Fibroblast of skin of left biceps (primary cell): Measurements from ENCODE around the gene CAMSAP3.

ENCODE experiments used
- DNase-seq, 2 experiments: peaks; one replicate each; pipeline ENCODE4 v3.0.0-alpha.2; 2013; ENCODE audit warnings: low read depth in 2 of 2

CAMSAP3 gene

DNA sequence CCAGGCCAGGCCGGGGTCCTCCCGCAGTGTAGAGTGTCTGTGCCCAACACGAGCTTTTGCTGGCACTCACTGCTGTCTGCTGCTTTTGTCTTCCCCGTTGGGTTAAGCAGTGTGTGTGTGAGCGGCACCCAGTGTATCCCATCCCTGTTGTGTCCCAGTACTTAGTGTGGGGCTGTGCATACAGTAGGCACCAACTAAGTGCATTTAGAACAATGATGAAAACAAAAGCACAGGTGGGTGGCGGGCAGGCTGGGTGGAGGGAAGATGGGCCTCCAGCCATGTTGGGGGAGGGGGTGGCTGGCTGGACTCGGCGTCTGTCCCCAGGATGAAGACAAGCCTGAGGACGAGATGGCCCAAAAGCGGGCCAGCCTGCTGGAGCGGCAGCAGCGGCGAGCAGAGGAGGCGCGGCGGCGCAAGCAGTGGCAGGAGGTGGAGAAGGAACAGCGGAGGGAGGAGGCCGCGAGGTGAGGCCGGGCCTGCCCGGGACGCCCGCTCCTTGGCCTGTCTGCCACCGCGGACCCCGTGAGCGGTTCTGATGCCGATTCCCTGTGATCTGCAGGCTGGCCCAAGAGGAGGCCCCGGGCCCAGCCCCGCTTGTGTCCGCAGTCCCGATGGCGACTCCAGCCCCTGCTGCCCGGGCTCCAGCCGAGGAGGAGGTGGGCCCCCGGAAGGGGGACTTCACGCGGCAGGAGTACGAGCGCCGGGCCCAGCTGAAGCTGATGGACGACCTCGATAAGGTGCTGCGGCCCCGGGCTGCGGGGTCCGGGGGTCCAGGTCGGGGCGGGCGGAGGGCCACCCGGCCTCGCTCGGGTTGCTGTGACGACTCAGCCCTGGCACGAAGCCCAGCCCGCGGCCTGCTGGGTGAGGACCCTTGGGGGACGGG lies 19.4 kb downstream of the CAMSAP3 start:
- DNase-seq = no peak

DNA sequence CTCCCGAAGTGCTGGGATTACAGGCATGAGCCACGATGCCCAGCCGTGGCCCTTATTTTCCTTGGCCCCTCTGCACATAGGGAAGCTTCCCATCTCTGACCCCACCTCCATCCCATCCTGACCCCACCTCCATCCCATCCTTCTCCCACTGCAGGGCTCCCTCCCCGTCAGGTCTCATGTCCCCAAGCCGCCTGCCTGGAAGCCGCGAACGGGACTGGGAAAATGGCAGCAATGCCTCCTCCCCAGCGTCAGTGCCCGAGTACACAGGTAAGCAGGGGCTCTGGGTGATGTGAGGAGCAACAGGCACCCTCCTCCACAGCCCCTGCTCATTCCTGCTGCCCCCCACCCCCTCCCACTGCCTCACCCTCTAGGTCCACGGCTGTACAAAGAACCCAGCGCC lies 21.5 kb downstream of the CAMSAP3 start:
- DNase-seq = no peak

DNA sequence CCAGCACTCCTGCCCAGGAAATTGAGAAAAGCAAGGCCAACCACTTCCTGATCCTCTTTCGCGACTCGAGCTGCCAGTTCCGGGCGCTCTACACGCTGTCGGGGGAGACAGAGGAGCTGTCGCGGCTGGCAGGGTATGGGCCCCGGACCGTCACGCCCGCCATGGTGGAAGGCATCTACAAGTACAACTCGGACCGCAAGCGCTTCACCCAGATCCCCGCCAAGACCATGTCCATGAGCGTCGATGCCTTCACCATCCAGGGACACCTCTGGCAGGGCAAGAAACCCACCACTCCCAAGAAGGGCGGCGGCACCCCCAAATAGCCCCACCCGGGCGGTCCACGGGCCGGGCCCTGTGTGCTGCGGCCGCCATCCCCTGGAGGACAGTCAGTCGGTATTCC lies 22.1 kb downstream of the CAMSAP3 start:
- no peak for DNase-seq

DNA sequence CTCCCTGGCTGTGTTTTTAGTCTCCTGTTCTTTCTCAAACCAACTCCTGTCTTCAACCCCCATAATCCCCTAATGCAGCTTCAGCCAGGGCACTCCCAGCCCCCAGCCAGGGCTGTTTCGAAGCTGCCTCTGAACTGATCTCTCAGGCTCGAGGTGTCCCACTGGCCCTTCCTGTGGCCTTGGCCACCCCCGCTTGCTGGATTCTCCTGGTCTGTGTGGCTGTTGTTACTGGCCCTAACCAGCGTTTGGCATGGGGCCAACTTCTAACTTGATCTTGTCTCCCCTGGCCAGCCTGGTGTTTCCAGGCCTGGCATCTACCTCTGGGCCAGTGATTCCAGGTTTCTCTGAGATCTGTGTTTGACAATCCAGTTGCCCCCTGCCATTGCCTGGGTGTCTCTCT lies 22.7 kb downstream of the CAMSAP3 start:
- no peak for DNase-seq

DNA sequence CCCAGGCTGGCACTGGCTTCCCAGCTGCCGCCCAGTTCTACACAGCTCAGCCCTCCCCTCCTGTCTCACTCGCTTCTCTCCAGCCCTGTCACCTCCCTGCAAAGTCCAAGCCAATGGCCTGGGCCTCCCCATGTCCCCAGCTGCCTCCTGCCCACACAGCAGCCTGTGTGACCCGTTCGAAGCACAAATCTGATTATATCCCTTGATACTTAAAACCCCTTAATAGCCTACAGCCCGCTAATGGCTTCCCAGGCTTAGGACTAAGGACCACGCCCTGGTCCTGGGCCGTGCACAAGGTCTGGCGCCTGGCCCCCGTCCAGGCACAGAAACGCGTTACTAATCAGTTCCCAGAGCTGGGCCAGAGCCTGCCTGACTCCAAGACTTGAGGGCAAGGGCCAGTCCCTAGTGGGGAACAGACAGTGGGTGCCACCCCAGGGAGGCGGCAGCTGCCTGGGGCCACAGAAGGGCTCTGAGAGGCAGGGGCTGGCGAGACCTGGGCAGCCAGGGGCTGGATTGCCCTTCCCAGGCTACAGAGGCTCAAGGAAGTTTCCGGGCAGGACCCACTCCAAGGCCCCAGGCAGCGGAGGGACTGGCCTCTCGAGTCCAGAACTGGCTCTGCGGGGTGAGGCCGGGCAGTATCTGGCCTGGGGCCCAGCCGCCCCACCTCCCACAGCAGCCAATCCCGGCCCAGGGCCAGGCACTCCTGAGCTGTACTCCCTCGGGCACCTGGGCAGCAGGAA lies 23.3 kb downstream of the CAMSAP3 start:
- DNase-seq = no peak

DNA sequence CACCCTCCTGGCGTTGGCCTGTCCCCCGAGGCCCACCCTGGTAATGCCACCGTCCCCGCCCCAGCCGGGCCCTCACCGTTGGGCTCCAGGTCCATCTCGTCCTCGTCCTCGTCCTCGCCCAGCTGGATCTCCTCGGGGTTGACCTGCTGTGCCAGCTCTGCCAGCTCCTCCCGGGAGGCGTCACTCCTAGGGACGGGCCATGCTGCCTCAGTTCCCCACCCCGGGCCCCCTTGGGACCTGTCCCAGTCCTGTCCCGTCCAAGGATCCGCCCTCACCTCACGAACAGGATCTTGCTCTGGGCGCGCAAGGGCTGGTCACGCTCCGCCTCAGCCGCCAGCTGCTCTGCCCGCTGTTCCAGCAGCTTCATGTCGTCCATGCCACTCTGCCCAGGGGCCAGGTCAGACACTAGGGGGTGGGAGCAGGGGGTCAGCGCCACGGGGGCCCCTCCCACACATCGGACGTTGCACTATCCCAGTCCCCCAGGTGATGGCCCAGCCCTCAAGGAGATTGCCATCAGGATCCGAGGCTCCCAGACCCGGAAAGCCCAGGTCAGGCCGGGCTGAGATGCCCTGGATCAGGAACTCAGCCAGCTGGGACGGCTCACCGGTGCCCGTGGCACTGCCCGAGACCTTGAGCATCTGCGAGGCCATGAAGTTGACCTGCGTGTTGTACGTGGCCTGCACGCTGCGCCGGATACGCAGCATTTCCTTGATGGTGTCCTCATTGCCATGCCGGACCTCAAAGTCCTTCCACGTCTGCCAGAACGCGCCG lies 24.2 kb downstream of the CAMSAP3 start:
- no peak for DNase-seq

DNA sequence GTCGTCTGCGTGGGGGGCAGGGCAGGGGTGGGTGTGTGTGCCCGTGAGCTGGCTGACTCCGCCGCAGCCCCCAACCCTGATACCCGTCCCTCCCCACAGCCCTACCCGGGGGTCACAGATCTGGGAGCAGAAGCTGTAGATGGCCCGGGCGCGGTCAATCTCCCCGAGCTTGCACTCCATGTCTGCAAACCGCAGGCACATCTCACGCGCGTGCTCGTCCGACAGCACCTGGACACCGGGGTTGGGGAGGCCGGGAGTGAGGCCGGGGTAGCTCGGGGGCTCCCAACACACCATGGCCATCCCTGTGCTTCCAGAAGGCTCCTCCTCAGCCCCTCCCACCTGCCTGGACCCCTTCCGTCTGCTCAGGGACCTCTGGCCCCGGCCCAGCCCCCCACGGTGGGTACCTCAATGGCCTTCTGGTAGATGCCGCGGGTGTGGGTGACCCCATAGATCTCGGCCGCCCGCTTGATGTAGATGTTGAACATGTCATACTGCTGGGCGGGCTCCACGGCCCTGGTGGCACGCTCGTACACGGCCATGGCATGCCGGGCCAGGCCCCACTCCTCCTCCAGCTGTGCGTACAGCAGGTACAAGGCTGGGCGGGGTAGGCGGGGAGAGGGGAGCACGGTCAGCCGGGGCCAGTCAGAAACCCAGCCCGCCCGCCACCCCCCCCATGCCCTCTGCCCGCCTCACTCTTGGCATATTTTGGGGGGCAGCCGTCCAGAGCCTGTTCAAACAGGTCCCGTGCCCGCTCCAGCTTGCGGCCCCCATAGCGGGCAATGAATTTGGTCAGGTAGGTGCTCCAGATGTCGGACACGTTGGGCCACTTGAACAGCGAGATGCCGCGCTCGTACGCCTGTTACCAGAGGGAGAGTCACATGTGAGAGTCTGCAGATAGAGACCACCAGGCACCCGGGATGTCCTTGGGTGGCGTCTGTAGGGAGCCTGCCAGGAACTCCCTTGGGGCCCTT lies 25.1 kb downstream of the CAMSAP3 start:
- no peak for DNase-seq

DNA sequence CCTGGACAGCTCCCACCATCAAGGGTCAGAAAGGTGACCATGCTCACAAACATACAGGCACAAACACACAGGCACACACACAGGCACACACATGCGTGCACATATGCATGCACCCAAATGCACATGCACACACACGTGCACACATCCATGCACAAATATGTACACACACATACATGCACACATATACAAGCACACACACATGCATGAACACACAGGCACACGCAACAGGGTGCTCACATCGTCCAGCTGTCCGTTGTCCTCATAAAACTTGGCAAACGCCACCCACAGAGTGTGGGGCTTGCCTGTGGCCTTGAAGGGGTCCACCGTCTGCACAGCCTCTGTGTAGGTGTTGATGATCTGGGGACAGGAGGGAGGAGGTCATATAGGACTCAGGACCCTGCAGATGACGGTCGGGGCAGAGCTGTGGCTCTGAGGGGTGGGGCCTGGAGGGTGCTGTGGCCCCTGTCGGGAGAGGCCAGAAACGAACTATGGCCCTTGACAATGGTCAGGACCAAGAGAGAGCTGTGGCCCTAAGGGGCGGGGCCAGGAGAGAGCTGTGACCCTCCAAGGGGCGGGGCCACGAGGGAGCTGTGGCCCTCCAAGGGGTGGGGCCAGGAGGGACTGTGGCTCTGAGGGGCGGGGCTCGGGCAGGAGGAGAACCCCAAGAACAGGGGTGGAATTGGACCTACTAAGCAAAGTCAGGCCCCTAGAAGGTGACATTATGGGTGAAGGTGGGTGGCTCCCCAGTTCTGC lies 27.4 kb downstream of the CAMSAP3 start:
- no peak for DNase-seq

DNA sequence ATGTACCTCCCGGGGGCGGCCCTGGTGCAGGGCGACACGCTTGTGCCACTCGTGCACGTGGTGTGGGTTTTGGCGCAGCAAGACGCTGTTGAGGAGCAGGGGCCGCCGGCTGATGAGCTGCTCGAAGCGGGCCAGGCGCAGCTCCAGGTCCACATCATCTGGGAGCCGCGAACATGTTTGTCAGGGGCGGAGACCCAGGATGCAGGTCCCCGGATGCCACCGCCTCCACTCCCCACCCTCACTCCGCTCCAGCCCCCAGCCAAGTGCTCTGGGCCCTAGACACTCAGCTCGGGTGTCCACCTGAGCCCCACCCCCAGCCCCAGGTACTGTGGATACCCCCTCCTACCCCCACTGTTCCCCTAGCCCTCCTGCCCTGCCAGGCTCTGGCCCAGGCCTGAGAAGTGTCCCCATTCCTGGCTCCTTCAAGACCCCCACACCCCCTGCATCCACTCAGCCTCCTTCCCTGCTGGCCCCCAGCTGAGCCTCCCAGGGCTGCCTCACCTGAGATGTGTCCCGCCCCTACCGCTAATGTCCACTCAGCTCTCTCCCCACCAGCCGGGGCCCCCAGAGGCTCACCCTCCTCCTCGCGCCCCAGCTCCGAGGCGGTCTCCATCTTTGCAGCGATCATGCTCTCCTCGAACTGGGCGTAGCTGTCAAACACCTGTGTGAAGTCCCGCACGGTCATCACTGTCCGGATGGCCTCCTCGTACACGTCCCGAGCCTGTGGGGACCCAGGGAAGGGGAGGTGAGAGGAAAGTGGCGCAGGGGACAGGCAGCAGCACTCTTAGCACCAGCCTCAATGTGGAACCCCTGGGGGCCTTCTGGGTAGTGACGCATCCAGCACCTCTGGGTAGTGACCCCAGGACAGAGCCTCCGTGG lies 28.3 kb downstream of the CAMSAP3 start:
- no peak for DNase-seq

DNA sequence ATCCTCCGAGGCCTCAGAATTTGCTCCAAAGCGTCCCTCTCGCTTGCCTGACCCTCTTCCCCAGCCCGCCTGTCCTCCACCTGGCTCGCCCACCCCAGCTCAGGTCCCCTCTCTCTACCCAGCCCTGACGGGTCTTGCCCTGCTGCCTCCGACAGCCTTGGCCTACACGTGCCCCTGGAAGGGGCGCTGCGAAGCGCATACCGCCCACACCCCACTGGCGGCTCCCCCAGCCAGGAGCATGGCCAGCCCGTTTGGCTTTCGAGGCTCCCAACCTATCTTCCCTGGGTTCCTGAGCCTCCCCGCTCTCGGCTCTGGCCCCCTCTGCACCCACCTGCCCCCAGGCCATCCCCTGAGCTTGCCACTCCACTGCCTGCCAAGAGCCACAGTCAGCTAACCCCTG lies 29.1 kb downstream of the CAMSAP3 start:
- no peak for DNase-seq

DNA sequence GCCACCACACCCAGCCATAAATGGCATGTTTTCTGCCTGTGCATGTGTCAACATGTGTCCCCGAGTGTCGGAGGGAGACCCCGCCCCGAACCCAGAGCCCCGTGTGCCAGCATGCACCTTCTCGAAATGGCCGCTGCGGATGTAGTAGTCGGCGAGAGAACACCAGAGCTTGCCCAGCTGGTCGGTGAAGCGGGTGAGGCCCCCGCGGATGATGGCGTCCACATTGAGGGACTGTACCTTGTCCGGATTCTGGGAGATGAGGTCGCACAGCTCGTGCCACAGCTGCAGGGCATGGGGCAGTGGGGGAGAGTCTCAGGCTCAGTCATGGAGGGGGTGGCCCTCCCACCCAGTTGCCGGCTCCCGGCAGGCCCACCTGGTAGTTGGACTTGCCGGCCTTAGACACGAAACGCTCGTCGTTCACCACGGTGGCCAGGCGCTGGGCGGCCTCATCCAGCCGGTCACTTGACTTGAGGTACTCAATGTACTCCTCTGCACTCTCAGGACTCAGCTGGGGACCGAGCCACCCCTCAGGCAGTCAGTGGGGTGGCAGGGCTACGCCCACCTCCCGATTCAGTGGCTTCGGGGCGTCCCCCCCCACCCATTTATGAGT lies 30.2 kb downstream of the CAMSAP3 start:
- DNase-seq = no peak

DNA sequence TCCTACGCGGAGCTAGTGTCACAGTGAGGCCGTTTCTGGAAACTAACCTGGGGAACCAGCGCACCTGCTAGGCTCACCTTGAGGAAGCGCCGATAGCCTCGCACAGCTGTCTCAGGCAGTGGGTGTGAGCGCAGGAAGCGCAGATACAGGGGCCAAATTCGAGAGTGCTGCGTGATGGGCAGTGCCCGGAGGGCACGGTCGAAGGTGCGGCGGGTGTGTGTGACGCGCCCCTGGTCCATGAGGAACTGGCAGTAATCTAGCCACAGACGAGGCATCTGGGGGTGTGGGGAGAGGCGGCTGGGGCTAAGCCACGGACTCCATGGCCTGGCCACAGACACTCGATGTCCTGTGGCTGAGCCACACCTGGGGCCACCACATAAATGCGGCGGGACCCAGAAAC lies 31.5 kb downstream of the CAMSAP3 start:
- no peak for DNase-seq

DNA sequence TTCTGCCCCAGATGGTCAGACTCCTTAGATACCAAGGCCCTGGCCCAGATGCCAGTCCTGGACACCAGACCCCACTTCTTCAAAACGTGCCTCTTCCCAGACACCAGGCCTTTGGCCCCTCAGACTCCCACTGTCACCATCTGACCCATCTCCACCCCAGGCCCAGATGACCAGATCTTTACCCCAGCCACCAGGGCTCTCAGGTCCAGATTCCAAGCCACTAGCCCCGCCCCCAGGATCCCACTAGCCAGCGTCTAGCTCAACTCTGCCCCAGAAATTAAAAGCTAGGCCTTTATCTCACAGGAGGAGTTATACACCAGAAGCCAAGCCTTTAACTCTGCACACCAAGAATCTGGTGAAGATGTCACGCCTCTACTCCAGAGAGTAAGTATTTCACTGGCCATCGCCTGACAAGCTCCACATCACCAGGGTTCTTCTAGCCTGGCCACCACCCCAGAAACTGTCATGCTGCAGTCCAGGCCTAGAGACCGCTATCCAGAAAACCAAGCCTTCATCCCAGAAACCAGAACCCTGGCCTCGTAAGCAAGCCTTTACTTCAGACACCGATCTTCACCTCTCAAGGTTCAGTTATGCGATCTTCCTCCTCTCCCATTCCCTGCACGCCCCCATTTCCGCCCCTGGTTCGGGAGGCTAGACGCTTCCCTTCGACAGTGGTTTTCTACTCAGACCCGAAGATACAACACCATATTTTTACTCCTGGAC lies 33.1 kb downstream of the CAMSAP3 start:
- no peak for DNase-seq

DNA sequence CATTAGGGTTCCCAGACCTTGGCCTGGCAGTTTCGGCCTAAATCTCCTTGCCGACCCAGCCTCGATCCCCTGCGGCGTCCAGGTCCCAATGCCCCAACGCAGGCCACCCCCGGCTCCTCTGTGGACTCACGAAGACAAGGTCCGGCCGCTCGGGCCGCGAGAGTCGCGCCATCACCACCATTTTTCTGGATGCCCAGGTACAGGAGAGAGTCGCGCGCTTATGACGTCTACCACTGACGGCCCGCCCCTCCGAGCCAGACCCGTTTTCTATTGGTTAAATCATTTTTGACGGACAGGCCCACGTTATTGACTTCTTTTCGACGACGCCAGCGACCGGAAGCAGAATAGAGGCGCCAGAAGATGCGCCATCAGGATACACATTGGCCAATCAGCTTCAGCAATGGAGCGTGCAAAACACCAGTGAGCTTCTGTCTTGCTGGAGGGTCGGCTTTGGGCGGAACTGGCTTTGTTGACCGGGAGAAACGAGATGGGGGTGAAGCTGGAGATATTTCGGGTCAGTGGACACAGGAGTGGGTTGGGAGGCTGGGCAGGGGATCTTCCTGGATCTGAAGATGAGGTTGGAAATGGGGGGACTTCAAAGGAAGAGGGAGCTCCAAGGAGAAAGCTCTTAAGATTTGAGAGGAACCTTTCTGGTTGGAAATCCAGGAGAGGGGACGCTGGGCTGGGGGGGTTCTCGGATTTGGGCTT lies 33.8 kb downstream of the CAMSAP3 start, which contains the start of the genes PET100 and XAB2:
Gene PET100 (plus strand): TSS at position 447 of the 708 bp plus-strand sequence. CDS start 41 bp downstream, at position 488.
Gene XAB2 (minus strand): TSS at position 199 of the 708 bp plus-strand sequence. CDS start 18 bp downstream, at position 181.
- DNase-seq = peak; percentile 96 to 97

DNA sequence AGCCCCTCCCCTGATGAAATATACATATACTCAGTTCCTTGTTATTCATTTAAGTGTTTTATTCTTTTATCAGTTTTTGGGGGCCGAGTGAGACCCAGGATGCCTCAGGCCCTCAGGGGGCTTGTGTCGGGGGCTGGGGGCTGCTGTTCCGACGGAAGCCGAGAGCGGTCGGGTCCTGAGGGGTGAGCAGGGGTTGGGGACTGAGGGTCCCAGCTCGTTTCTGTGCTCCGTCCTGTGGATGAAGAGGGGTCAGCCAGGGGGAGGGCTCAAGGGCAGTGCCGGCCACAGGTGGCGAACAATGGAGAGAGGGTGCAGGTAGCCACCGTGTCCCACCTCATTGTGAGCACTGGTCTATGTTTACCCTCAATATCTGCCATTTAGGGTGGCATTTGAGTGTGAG lies 35.9 kb downstream of the CAMSAP3 start:
- no peak for DNase-seq

DNA sequence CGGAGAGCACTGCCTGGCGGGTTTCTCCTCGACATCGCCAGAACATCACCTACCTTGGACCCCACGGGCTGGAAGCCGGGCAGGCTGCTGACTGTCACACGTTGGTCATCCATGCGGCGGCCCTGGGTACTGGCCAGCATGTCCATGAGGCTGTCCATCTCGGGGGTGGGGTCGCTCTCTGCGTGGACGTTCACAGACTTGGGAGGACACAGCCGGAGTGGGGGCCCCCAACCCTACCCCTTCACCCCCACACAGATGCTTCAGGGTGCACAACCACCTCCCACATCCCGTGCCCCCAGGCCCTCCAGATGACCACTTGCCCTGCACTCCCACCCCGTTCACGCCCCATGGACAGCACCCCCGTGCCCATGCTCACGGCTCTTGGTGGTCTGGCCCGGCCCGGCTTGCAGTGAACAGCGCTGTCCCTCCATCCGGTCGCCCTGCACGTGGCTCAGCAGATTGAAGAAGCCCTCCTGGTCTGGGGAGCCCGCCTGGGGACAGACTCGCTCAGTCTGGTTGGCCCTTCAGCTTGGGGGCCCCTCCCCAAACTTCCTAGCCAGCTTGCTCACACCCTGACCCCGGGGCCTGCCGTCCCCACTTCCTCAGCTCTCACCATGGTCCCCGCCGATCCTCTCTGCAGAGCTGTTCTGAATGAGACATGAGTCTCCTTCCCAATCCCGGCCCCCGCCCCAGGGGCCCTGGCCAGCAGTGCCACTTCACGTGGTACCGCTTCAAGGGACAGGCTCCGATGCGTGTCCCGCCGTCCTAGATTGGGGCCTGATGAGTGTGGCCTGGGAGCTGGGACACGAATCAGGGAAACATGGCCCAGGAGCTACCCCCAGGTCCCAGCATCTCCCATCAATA lies 36.9 kb downstream of the CAMSAP3 start:
- DNase-seq = no peak
